Retinal pigment epithelial cell (primary cell): ENCODE measurements around the gene LIPH.
"Not testable (repeated sequence)": the region's sequence is repeated elsewhere in the genome, so short reads cannot be mapped to it uniquely, and the experiment has no call there.

ENCODE experiments used
- DNase-seq: peaks from one replicate; pipeline ENCODE4 v3.0.0-alpha.2; 2010; ENCODE audit warnings: low read depth
- H3K4me3 ChIP-seq: 2 replicates; pipeline ENCODE4 v1.5.1; 2011; ENCODE audit warnings: mild to moderate bottlenecking, low read length, control low read depth, moderate library complexity
- TF ChIP-seq, protein P1 (sequence below): conservative IDR thresholded peaks from 2 replicates; pipeline ENCODE4 v1.5.1; 2011; ENCODE audit warnings: low read depth, low read length, control low read depth, inconsistent platforms

Gene LIPH

GRCh38 chr3:185561374-185561943, 9.1 kb upstream of the LIPH start:
- TF ChIP-seq, protein P1, sequence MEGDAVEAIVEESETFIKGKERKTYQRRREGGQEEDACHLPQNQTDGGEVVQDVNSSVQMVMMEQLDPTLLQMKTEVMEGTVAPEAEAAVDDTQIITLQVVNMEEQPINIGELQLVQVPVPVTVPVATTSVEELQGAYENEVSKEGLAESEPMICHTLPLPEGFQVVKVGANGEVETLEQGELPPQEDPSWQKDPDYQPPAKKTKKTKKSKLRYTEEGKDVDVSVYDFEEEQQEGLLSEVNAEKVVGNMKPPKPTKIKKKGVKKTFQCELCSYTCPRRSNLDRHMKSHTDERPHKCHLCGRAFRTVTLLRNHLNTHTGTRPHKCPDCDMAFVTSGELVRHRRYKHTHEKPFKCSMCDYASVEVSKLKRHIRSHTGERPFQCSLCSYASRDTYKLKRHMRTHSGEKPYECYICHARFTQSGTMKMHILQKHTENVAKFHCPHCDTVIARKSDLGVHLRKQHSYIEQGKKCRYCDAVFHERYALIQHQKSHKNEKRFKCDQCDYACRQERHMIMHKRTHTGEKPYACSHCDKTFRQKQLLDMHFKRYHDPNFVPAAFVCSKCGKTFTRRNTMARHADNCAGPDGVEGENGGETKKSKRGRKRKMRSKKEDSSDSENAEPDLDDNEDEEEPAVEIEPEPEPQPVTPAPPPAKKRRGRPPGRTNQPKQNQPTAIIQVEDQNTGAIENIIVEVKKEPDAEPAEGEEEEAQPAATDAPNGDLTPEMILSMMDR: no peak
- no peak overlapping the region for H3K4me3 ChIP-seq
- no peak for DNase-seq

GRCh38 chr3:185560676-185561075, 8.3 kb upstream of the LIPH start:
- TF ChIP-seq, protein P1: no peak
- no peak for DNase-seq
- H3K4me3 ChIP-seq: no peak overlapping the region

DNA sequence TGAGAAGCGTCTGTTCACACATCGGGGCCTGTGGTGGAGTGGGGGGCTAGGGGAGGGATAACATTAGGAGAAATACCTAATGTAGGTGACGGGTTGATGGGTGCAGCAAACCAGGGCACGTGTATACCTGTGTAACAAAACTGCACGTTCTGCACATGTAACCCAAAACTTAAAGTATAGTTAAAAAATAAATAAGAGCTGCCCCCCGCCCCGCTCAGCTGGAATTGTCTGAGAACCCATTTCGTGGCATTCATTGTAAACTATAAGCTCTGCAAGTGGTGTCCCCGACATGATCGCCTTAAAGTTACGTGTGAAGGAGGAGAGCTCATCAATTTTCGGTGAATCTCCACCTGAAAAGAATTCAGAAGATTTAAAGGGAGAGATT, 7.3 kb upstream of the LIPH start:
- H3K4me3 ChIP-seq: no peak overlapping the region
- no peak for DNase-seq
- TF ChIP-seq, protein P1: no peak

DNA sequence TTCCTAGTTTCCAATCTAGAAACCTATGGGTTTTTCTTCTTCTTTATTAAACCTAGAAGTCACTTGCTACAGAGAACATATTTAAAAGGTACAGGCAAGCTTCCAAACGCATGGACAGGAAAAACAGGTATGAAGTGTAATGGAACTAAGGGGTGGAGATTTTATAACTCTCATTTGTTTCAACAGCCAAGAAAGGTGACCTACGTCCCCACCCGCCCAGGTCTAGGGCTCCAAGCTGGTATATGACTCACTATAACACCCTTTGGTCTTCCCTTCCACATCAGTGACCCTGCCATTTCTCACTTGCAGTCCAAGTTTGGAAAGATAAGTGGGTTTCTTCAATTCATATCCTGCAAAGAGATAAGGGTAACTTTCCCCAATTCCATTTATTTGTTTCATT, 6.0 kb upstream of the LIPH start:
- TF ChIP-seq, protein P1: no peak
- no peak overlapping the region for H3K4me3 ChIP-seq
- DNase-seq: no peak

DNA sequence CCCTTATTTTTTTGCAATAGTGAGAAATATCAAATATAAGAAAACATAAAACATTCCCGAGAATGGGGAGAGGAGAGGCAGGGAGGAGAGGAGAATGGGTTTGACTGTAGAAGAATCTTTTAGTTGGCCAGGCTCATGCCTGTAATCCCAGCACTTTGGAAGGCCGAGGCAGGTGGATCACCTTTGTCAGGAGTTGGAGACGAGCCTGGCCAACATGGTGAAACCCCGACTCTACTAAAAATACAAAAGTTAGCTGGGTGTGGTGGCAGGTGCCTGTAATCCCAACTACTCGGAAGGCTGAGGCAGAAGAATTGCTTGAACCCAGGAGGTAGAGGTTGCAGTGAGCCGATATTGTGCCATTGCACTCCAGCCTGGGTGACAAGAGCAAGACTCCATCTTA, 4.3 kb upstream of the LIPH start:
- H3K4me3 ChIP-seq: not testable (repeated sequence)

GRCh38 chr3:185555860-185556347, 3.5 kb upstream of the LIPH start:
- TF ChIP-seq, protein P1: no peak
- H3K4me3 ChIP-seq: no peak overlapping the region
- no peak for DNase-seq

More for the DNA sequence above, 4.3 kb upstream of the LIPH start:
- not testable (repeated sequence) for DNase-seq

- TF ChIP-seq, protein P1: no peak
- no peak overlapping the region for H3K4me3 ChIP-seq
- DNase-seq: no peak
These were observed 2.7 kb upstream of the LIPH start for GRCh38 chr3:185555101-185555501.
